Retina (tissue), 1 donor: ENCODE data around the gene PDE4DIP.
"Not testable (repeated sequence)": the region's sequence is repeated elsewhere in the genome, so short reads cannot be mapped to it uniquely, and the experiment has no call there.

Experiments used
- DNase-seq: peaks from one replicate; pipeline ENCODE4 v3.0.0-alpha.2; 2016

PDE4DIP gene

GRCh38 chr1:148975866-148976537 is 131.8 kb downstream of the PDE4DIP start:
- DNase-seq, result not testable (repeated sequence)

GRCh38 chr1:148977785-148978184 is 133.6 kb downstream of the PDE4DIP start:
- not testable (repeated sequence) for DNase-seq

- DNase-seq, result not testable (repeated sequence)
These were observed 145.2 kb downstream of the PDE4DIP start for GRCh38 chr1:148989378-148989777.

GRCh38 chr1:148990233-148990788 is 146.1 kb downstream of the PDE4DIP start:
- not testable (repeated sequence) for DNase-seq

GRCh38 chr1:148991818-148992217 is 147.6 kb downstream of the PDE4DIP start:
- not testable (repeated sequence) for DNase-seq

GRCh38 chr1:148992364-148992763 is 148.1 kb downstream of the PDE4DIP start:
- not testable (repeated sequence) for DNase-seq

- not testable (repeated sequence) for DNase-seq
These were observed 152.4 kb downstream of the PDE4DIP start for GRCh38 chr1:148996449-148997224.

- DNase-seq, result not testable (repeated sequence)
These were observed 153.2 kb downstream of the PDE4DIP start for GRCh38 chr1:148997405-148997804.

GRCh38 chr1:149002664-149003063 is 158.4 kb downstream of the PDE4DIP start:
- not testable (repeated sequence) for DNase-seq

- not testable (repeated sequence) for DNase-seq
These were observed 164.1 kb downstream of the PDE4DIP start for GRCh38 chr1:149008326-149008725.

GRCh38 chr1:149008769-149009168 is 164.5 kb downstream of the PDE4DIP start:
- not testable (repeated sequence) for DNase-seq

GRCh38 chr1:149009761-149010160 is 165.5 kb downstream of the PDE4DIP start:
- DNase-seq, result not testable (repeated sequence)

- DNase-seq, result not testable (repeated sequence)
These were observed 168.4 kb downstream of the PDE4DIP start for GRCh38 chr1:149012599-149012998.

GRCh38 chr1:149013513-149013912 is 169.3 kb downstream of the PDE4DIP start:
- DNase-seq, result not testable (repeated sequence)

GRCh38 chr1:149015522-149015921 is 171.3 kb downstream of the PDE4DIP start:
- DNase-seq, result not testable (repeated sequence)

GRCh38 chr1:149016626-149017025 is 172.4 kb downstream of the PDE4DIP start:
- not testable (repeated sequence) for DNase-seq

- DNase-seq, result not testable (repeated sequence)
These were observed 174.3 kb downstream of the PDE4DIP start for GRCh38 chr1:149018577-149018976.

- not testable (repeated sequence) for DNase-seq
These were observed 180.1 kb downstream of the PDE4DIP start for GRCh38 chr1:149024327-149024726.

- DNase-seq, result not testable (repeated sequence)
These were observed 189.7 kb downstream of the PDE4DIP start for GRCh38 chr1:149033916-149034315.

GRCh38 chr1:149043056-149043455 is 198.8 kb downstream of the PDE4DIP start:
- not testable (repeated sequence) for DNase-seq

- DNase-seq, result not testable (repeated sequence)
These were observed 220.4 kb downstream of the PDE4DIP start for GRCh38 chr1:149064611-149065010.

GRCh38 chr1:149075505-149076127 is 231.4 kb downstream of the PDE4DIP start:
- not testable (repeated sequence) for DNase-seq
